GM18951 (cell line): ENCODE results near the gene TNIK.
"Not testable (repeated sequence)": the region's sequence is repeated elsewhere in the genome, so short reads cannot be mapped to it uniquely, and the experiment has no call there.

Source experiments
- POLR2A ChIP-seq: IDR thresholded peaks from 4 replicates; pipeline ENCODE4 v1.6.1; 2011; ENCODE audit warnings: mild to moderate bottlenecking; ENCODE audit not compliant: insufficient read length, insufficient read depth; ENCODE audit errors: extremely low read depth
- in situ Hi-C: fragments of 300-500 bp; cut with MboI; formaldehyde crosslinking; loops from one replicate; pipeline ENCODE4 v1.12.0; 2022; ENCODE audit warnings: low sequenced_read_pairs, mixed read lengths, inconsistent platforms; ENCODE audit not compliant: unreplicated experiment

Gene TNIK

DNA sequence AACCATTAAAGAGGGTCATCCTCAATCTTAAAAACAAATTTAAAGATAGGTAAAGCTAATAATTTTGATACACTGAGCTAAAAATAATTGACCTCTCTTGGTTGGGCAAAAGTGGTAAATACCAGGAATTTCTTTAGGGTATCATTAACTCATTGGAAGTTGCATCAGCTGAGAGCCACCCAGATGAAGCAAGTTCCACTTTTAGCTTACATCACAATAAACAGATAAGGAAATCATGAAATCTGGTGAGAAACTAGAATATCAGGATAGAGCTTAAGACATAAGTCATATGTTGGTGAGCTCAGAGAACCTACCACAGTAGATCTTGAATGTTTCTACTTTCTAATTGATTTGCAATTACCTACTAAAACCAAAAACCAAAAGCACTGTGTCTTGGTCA, 336.3 kb downstream of the TNIK start:
- no peak for TF ChIP-seq POLR2A
- in situ Hi-C loops = no loop called here

DNA sequence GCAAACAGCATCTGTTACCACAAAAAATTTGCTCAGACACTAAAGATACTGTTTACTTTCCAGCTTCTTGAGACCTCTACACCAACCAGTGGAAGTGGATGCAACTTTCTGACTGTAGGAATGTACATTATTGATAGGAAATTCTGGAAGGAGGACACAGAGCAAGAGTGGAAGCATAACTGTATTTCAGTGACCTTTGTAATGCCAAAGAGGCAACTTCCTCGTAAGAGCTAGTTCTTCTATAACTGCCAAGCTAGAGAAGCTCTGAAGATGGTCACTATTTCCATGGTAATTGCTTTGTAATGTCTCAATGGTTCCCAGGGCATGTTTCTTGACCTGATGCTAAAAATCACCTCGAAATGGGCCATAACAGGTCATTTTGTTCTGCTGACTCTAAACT, 337.3 kb downstream of the TNIK start:
- TF ChIP-seq POLR2A = no peak
- in situ Hi-C loops = no loop called here

DNA sequence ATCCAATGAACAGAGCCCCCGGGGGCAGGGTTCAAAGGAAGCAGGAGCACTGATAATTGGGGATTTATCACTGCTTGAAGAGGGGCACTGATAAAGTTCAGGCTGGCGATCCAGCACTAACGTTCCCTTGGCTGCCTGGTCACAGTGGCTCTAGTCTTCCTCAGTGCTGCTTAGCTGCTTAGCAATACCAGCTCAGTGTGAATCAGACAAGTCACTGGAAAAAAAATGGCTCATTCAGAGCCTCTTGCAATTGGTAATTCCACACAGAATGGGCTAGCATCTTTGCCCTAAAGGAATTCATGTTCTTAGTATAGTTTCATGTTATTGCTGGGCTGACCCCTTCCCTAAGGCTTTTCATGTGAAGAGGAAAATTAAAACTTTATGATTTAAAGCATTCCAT, 338.0 kb downstream of the TNIK start:
- no peak for TF ChIP-seq POLR2A
- in situ Hi-C loops = no loop called here

DNA sequence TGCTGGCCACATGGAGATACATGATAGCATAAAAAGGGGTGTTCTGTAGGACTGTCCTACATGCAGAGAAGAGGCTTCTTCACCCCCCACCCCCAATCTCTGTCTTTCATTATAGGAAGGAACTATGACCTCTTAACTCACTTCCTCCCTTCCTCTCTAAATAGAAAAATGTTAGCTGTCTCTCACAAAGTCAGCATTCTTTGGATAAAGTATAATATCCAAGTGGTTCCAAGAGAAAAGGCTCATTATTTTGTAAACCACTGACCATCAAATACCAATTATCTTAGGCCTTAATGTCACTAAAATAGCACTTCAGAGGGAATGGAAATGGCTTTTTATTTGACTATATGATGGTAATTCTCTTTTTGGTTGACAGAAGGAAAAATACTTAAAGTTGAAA, 338.4 kb downstream of the TNIK start:
- in situ Hi-C loops = no loop called here
- no peak for TF ChIP-seq POLR2A

DNA sequence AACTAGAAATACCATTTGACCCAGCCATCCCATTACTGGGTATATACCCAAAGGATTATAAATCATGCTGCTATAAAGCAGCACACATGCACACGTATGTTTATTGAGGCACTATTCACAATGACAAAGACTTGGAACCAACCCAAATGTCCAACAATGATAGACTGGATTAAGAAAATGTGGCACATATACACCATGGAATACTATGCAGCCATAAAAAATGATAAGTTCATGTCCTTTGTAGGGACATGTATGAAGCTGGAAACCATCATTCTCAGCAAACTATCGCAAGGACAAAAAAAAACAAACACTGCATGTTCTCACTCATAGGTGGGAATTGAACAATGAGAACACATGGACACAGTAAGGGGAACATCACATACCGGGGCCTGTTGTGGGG, 340.8 kb downstream of the TNIK start:
- in situ Hi-C loops = not testable (repeated sequence)

DNA sequence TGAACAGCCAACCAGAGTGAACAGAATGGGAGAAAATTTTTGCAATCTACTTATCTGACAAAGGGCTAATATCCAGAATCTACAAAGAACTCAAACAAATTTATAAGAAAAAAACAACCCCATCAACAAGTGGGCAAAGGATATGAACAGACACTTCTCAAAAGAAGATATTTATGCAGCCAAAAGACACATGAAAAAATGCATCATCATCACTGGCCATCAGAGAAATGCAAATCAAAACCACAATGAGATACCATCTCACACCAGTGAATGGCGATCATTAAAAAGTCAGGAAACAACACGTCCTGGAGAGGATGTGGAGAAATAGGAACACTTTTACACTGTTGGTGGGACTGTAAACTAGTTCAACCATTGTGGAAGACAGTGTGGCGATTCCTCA, 341.2 kb downstream of the TNIK start:
- in situ Hi-C loops = not testable (repeated sequence)

DNA sequence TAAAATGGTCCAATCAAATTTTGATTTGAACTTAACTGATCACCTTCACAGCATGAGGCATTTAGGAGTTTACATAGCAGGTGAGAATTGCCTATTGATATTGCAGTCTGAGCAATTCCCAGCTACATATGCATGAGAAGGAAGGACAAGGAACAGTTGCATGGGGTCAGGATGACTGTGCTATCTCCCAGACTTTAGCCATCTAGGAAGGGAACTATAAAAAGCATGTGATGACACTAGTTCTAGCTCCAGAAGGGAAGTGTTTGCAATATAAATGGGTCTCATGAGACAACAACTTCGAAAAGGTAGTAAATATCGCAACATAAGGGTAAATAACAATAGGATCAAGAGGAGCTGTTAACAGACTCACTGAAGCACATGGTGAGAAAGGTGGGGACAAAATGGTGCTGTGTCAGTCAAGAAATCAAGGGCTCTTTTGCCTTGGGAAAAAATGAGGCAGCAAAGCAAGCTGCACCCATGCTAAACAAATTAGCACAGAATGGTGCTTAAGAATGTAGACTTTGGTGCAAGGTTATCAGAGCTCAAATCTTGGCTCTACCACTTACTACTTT, 343.3 kb downstream of the TNIK start:
- in situ Hi-C loops = no loop called here
- TF ChIP-seq POLR2A = no peak

DNA sequence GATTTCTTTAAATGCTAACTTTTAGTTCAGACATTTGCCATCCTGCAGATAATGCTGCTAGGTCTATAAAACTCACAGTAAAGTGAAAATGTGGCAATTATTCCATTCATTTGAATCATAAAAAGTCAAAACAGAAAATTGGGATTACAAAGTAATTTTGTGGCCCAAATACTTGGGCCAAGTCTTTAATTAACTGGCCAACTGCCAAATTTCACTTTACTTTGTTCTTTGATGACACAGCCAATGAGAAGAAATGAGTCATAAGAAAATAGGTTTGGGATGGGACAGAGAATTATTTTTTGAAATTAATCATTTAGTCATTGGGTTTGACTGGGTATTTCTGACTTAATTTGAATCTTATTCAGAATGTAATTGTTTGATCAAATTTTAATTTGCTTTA, 343.8 kb downstream of the TNIK start:
- TF ChIP-seq POLR2A = no peak
- in situ Hi-C loops = no loop called here

DNA sequence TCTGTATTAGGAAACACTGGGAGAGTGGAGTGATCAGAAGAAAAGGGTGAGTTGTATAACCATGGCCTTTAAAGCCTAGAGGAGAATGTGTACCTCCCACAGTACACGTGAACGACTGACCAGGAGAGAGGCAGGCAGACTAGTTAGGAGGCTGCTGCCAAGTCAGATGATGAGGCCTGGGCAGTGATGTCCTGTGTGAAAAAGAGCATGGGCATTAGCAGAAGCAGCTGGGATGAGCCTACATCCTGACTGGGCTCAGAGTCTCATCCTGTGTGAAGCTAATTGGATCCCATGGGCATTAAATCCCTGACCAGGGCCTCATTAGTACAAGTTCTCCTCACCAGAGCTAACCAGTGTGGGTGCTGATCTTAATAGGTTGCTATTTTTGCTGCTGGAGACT, 344.5 kb downstream of the TNIK start:
- no peak for TF ChIP-seq POLR2A
- in situ Hi-C loops = no loop called here

DNA sequence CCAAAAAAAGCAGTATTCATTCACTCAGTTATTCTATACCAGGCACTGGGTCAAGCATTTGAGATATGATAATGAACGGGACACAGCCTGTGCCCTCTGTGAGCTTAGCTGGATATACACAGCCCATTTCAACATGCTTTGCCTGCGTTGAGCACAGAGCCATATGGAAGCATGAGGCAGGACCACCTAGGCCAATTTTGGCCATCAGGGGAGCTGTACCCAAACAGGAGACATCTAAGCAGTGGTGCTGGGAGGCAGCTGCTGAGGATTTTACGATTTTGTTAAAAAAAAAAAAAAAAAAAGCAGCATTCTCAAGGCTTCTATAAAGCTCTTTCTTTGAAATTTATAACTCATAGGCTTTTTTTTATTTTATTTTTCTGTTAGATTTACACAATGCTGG, 346.5 kb downstream of the TNIK start:
- in situ Hi-C loops = no loop called here
- no peak for TF ChIP-seq POLR2A

DNA sequence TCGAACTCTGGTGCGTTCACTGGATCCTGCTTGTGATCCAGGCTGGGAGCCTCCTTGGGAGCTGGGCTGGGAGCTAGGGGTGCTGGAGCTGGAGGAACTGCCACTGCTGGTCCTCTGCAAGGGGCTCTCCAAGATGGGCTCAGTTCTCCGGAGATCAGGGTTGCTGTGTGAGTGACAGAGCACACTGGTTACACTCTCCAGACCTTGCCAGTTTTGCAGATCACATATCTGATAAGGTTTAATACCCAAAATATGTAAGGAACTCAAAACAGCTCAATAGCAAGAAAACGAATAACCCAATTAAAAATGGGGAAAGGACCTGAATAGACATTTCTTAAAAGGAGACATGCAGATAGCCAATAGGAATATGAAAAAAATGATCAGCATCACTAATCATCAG, 349.5 kb downstream of the TNIK start:
- no peak for TF ChIP-seq POLR2A
- in situ Hi-C loops = no loop called here

DNA sequence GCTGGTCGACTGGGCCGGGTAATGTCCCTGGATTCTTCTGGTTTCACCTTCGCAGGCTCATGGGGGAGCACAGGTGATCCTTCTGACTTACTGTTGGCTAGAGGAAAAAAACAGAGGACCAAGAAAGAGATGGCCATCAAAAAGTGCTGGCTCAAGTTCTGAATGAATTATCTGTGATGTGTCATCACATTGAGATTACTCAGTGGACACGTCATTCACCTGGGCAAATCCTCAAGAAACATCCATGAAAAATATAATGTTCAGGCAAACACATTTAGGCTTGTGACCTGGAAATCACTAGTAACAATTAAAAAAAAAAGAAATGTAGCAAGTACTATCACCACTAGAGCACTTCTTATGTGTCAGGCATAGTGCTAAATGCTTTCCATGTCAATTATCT, 352.1 kb downstream of the TNIK start:
- TF ChIP-seq POLR2A = no peak
- in situ Hi-C loops = no loop called here

DNA sequence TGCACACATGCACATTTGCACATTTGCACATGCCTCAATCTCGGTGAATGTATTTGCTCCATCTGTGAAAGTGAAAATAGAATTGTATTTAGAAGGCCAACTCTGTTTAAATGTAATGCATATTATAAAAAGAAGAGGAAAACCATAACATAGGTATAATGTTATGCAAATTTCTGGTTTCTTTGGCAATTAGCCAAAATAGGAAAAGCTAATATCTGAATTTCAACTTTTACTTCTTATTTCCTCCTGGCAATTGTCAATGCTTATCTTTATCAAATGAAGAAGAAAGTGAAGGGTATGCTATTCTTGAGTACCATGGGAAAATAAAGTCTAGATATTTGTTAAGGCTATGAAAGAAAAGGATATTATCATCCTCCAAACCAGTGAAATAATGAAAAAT, 357.0 kb downstream of the TNIK start:
- no peak for TF ChIP-seq POLR2A
- in situ Hi-C loops = no loop called here

DNA sequence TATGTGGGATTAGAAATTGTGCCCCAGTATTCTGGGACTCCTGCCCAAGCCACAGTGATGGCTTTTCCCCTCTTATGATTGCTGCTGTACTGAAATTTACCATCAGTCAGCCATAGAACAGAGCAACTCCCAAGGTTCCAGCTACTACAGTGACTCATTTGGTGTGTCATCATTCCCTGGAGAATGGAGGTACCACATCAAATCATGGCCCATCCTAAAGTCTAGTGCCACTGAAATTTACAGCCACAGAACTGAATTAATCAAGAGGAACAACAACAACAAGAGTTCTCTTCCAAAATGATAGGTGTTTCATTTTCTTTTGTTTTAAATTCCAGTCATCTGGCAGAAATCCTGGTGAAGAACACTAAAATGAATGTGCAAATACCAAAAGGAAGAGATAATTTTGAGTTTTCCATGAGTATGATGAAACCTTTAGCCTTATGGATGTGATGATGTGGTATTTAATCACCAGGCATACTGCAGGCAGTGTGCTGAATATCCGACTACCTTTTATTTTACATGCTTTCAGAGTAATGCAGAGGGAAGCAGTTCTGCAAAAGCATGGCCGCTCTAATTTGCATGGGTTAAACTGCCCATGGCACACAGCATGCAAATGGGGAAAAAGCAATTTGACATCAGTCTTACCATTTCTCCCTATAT, 358.1 kb downstream of the TNIK start:
- in situ Hi-C loops = no loop called here
- no peak for TF ChIP-seq POLR2A

DNA sequence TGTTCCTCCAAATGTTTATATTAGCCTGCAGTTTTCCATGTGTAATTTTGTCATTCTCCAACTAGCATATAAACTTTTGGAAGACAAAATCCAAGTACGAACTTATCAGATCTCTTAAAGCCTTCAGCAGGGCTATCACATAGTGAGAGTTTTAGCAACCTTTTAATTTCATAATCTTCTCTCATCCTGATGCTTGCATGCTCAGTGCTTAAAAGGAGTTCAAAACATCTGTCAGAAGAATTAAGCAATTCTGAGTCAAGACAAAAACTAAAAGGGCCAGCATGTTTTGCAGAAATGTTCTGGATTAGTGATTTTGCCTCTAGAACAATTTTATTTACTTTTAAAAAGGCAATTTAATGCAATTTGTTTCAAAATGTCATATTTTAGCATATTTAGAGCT, 360.3 kb downstream of the TNIK start:
- in situ Hi-C loops = no loop called here
- TF ChIP-seq POLR2A = no peak

DNA sequence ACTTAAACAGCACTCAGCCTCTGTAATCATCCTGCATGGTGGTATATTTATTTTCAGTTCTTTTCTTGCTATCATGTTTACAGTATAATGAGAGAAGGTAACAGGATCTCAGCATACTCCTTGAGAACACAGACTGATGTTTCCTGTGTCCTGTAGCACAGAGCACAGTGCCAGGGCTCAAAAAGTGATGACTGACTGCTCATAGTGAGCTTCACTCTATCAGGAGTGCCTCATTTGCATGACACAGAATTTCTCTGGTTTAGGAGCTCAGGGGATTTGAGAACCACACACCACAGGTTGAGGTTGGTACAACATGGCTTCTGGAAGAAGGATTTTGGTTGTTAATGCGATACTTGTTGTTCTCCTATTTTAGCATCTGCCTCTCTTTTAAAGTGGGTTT, 365.1 kb downstream of the TNIK start:
- no peak for TF ChIP-seq POLR2A
- in situ Hi-C loops = no loop called here
